ENCODE data around the gene ARID4B. TPM values are rescaled to one million over a fixed set of nuclear protein-coding genes. Genes with fewer than 3 reads are reported as not detected.
"Not testable (repeated sequence)": the region's sequence is repeated elsewhere in the genome, so short reads cannot be mapped to it uniquely, and the experiment has no call there.

Gene ARID4B
- total RNA-seq, 1 experiment from 2014 or later, result 17.6 TPM

GRCh38 chr1:235366286-235366685 lies 38.3 kb upstream of the ARID4B start:
- POLR2A ChIA-PET (ENCODE audit: low non-redundant PET), result no interaction called here

GRCh38 chr1:235364189-235364588 lies 36.2 kb upstream of the ARID4B start:
- H3K4me3 ChIP-seq (ENCODE audit: low read depth, low read length, poor library complexity, severe bottlenecking); H3K36me3 ChIP-seq (ENCODE audit: insufficient read depth, low read length, poor library complexity, severe bottlenecking); DNase-seq (ENCODE audit: low spot score); H3K4me1 ChIP-seq (ENCODE audit: insufficient read depth, low read length, poor library complexity, severe bottlenecking); BruUV-seq (replicated peaks); H3K27ac ChIP-seq (ENCODE audit: low read depth, low read length, poor library complexity, severe bottlenecking); CTCF ChIA-PET; H3K27me3 ChIP-seq (replicated peaks; ENCODE audit: insufficient read depth, low read depth, low read length, poor library complexity); H3K9me3 ChIP-seq (ENCODE audit: low read depth, low read length, poor library complexity, severe bottlenecking); intact Hi-C loops (cut with micrococcal nuclease; ENCODE audit: unreplicated experiment): not testable (repeated sequence)
- POLR2A ChIA-PET (ENCODE audit: low non-redundant PET), result interaction anchor here (0.6 kb wide), 1 partner anchor 17 kb away, joined by 3 read pairs; no protein-coding TSS in a partner anchor

More at GRCh38 chr1:235366286-235366685, 38.3 kb upstream of the ARID4B start:
- TF ChIP-seq EZH2 (IDR thresholded peaks at IDR 0.05; ENCODE audit: borderline replicate concordance, low read depth, low read length, poor library complexity, severe bottlenecking) (no peak), CTCF (conservative IDR thresholded peaks at IDR 0.05; ENCODE audit: low read depth, low read length) (no peak)
- H3K4me3 ChIP-seq (ENCODE audit: low read depth, low read length, poor library complexity, severe bottlenecking), result no peak overlapping the region
- no peak overlapping the region for H3K27ac ChIP-seq (ENCODE audit: low read depth, low read length, poor library complexity, severe bottlenecking)
- no peaks in the 10 kb centered on the region for H3K27me3 ChIP-seq (replicated peaks; ENCODE audit: insufficient read depth, low read depth, low read length, poor library complexity)
- no TSS peak for BruUV-seq (replicated peaks)
- no peaks in the 10 kb centered on the region for H3K36me3 ChIP-seq (ENCODE audit: insufficient read depth, low read length, poor library complexity, severe bottlenecking)
- H3K9me3 ChIP-seq (ENCODE audit: low read depth, low read length, poor library complexity, severe bottlenecking), result no peaks in the 10 kb centered on the region
- intact Hi-C loops (cut with micrococcal nuclease; ENCODE audit: unreplicated experiment), result no loop called here
- DNase-seq (ENCODE audit: low spot score), result no peak
- H3K4me1 ChIP-seq (ENCODE audit: insufficient read depth, low read length, poor library complexity, severe bottlenecking), result no peaks in the 10 kb centered on the region
- CTCF ChIA-PET, result no interaction called here

- intact Hi-C loops (cut with micrococcal nuclease; ENCODE audit: unreplicated experiment), result no loop called here
- Histone ChIP-seq H3K4me3 (ENCODE audit: low read depth, low read length, poor library complexity, severe bottlenecking) (no peak overlapping the region), H3K27ac (ENCODE audit: low read depth, low read length, poor library complexity, severe bottlenecking) (no peak overlapping the region), H3K27me3 (replicated peaks; ENCODE audit: insufficient read depth, low read depth, low read length, poor library complexity) (no peaks in the 10 kb centered on the region), H3K4me1 (ENCODE audit: insufficient read depth, low read length, poor library complexity, severe bottlenecking) (no peaks in the 10 kb centered on the region), H3K36me3 (ENCODE audit: insufficient read depth, low read length, poor library complexity, severe bottlenecking) (no peaks in the 10 kb centered on the region), H3K9me3 (ENCODE audit: low read depth, low read length, poor library complexity, severe bottlenecking) (no peaks in the 10 kb centered on the region)
- ChIA-PET CTCF (no interaction called here), POLR2A (ENCODE audit: low non-redundant PET) (no interaction called here)
- no TSS peak for BruUV-seq (replicated peaks)
- no peak for TF ChIP-seq EZH2 (IDR thresholded peaks at IDR 0.05; ENCODE audit: borderline replicate concordance, low read depth, low read length, poor library complexity, severe bottlenecking)
- no peak for TF ChIP-seq CTCF (conservative IDR thresholded peaks at IDR 0.05; ENCODE audit: low read depth, low read length)
- DNase-seq (ENCODE audit: low spot score), result no peak
These were observed 30.9 kb upstream of the ARID4B start for GRCh38 chr1:235358899-235359298.

All from A673 (cell line).